Endothelial cell of umbilical vein (primary cell): Measurements from ENCODE around the gene BZW2. TPM values are rescaled to one million over a fixed set of nuclear protein-coding genes. Genes with fewer than 3 reads are reported as not detected.

Experiments used
- BruUV-seq: library from RNA; stranded (reverse); fragments of 400-500 nt; replicated peaks from 2 replicates; lab custom pipeline; 2021; lab: Mats Ljungman, UMichigan
- CTCF ChIA-PET: fragments of 300-600, 350-600 bp; sonication (Branson Sonifier 250); formaldehyde crosslinking; loops from one replicate; lab custom pipeline; 2021; ENCODE audit warnings: antibody characterized with exemption, inconsistent platforms; lab: Charles Lee
- POLR2A ChIA-PET: fragments of 300-600, 350-600 bp; sonication (Branson Sonifier 250); formaldehyde crosslinking; loops from one replicate; lab custom pipeline; 2021; ENCODE audit warnings: antibody characterized with exemption, inconsistent platforms; lab: Charles Lee
- DNase-seq: peaks from one replicate; pipeline ENCODE4 v3.0.0-alpha.2; 2011; ENCODE audit warnings: low read depth, low spot score
- FAIRE-seq: peaks from 2 replicates; lab custom pipeline; 2011; peaks lifted over from hg19 to GRCh38; lab: Jason Lieb, UNC
- H2AFZ ChIP-seq: 2 replicates; pipeline ENCODE4 v1.6.0; 2012; ENCODE audit warnings: low read depth, low read length, control low read depth, inconsistent platforms
- H3K27ac ChIP-seq: 2 replicates; pipeline ENCODE4 v1.5.1; 2011; ENCODE audit warnings: low read depth, mild to moderate bottlenecking, control low read depth, low read length, moderate library complexity; ENCODE audit not compliant: insufficient read depth
- H3K27me3 ChIP-seq, 2 experiments: 2 replicates each; pipeline versions ENCODE4 v1.6.0 to v1.6.1; 2011; ENCODE audit warnings: low read length in 2 of 2, mixed read lengths in 1 of 2; ENCODE audit not compliant: control insufficient read depth in 2 of 2, insufficient read depth in 2 of 2
- H3K36me3 ChIP-seq, 2 experiments: 2 replicates in 1 of 2; 3 replicates in 1 of 2; pipeline ENCODE4 v1.5.1; 2011; ENCODE audit warnings: low read length in 2 of 2, mild to moderate bottlenecking in 1 of 2, moderate library complexity in 1 of 2; ENCODE audit not compliant: control insufficient read depth in 2 of 2, insufficient read depth in 2 of 2; ENCODE audit errors: extremely low read depth in 1 of 2
- H3K4me1 ChIP-seq: 3 replicates; pipeline ENCODE4 v1.5.1; 2011; ENCODE audit warnings: mild to moderate bottlenecking, low read length; ENCODE audit not compliant: control insufficient read depth, insufficient read depth; ENCODE audit errors: extremely low read depth
- H3K4me2 ChIP-seq: 2 replicates; pipeline ENCODE4 v1.6.1; 2011; ENCODE audit warnings: low read length, control low read depth, mixed read lengths; ENCODE audit not compliant: insufficient read depth
- H3K4me3 ChIP-seq, 3 experiments: fragments of 200-600 bp in 1 of 3; sonication (generic), shearing (Covaris generic) in 1 of 3; replicated peaks in 1 of 3; 2 replicates each; pipeline ENCODE4 v1.5.1; 2011 to 2016; ENCODE audit warnings: control low read depth in 3 of 3, low read length in 3 of 3, mild to moderate bottlenecking in 2 of 3, inconsistent platforms in 1 of 3, low read depth in 1 of 3, moderate library complexity in 1 of 3; ENCODE audit not compliant: insufficient read depth in 1 of 3
- H3K79me2 ChIP-seq: 2 replicates; pipeline ENCODE4 v1.6.0; 2012; ENCODE audit warnings: low read length, inconsistent platforms; ENCODE audit not compliant: control insufficient read depth, insufficient read depth
- H3K9ac ChIP-seq: replicated peaks from 2 replicates; pipeline ENCODE3; 2011; ENCODE audit warnings: low read length, control low read depth; ENCODE audit not compliant: insufficient read depth; ENCODE audit errors: extremely low read depth
- H3K9me1 ChIP-seq: replicated peaks from 3 replicates; pipeline ENCODE4 v1.6.0; 2011; ENCODE audit warnings: mild to moderate bottlenecking, low read length; ENCODE audit not compliant: control insufficient read depth, insufficient read depth; ENCODE audit errors: extremely low read depth
- H3K9me3 ChIP-seq: replicated peaks from 2 replicates; pipeline ENCODE4 v1.5.1; 2012; ENCODE audit warnings: low read length, inconsistent platforms; ENCODE audit not compliant: control insufficient read depth, insufficient read depth
- H4K20me1 ChIP-seq: replicated peaks from 2 replicates; pipeline ENCODE3; 2011; ENCODE audit warnings: mild to moderate bottlenecking, low read length; ENCODE audit not compliant: control insufficient read depth, insufficient read depth; ENCODE audit errors: extremely low read depth
- EZH2 ChIP-seq: IDR thresholded peaks from 2 replicates; pipeline ENCODE4 v1.6.1; 2012; ENCODE audit warnings: borderline replicate concordance, low read depth, mild to moderate bottlenecking, moderate library complexity, low read length, inconsistent platforms; ENCODE audit not compliant: severe bottlenecking
- FOS ChIP-seq: IDR thresholded peaks from 2 replicates; pipeline ENCODE4 v1.6.1; 2011; ENCODE audit warnings: mild to moderate bottlenecking, low read length, moderate library complexity, borderline replicate concordance; ENCODE audit not compliant: insufficient read depth
- GATA2 ChIP-seq: IDR thresholded peaks from 2 replicates; pipeline ENCODE4 v1.7.0; 2011; ENCODE audit warnings: low read depth, mild to moderate bottlenecking, moderate library complexity, mixed read lengths, low read length; ENCODE audit not compliant: insufficient read length, insufficient read depth
- JUN ChIP-seq: IDR thresholded peaks from 2 replicates; pipeline ENCODE4 v1.6.1; 2011; ENCODE audit warnings: borderline replicate concordance, low read depth; ENCODE audit not compliant: insufficient read length, insufficient read depth
- MAX ChIP-seq: IDR thresholded peaks from 2 replicates; pipeline ENCODE4 v1.6.1; 2011; ENCODE audit not compliant: insufficient read depth, insufficient read length
- MYC ChIP-seq: IDR thresholded peaks from one replicate; pipeline ENCODE4 v1.6.1; 2011; ENCODE audit warnings: mild to moderate bottlenecking, low read depth, low read length
- POLR2A ChIP-seq: IDR thresholded peaks from 2 replicates; pipeline ENCODE4 v1.6.1; 2012; ENCODE audit warnings: low read depth, mild to moderate bottlenecking, control low read depth, low read length
- POLR2AphosphoS5 ChIP-seq: IDR thresholded peaks from 2 replicates; pipeline ENCODE4 v1.6.1; 2012; ENCODE audit warnings: low read depth, mild to moderate bottlenecking, control low read depth, low read length, moderate library complexity; ENCODE audit not compliant: insufficient read depth
- dilution Hi-C: fragments of 300-500 bp; cut with MboI; formaldehyde crosslinking; loops from one replicate; pipeline ENCODE4 v1.15.0; 2019; ENCODE audit warnings: low sequenced_read_pairs; ENCODE audit not compliant: extremely low pct_ligation_motif_present
- intact Hi-C: fragments of 100-400 bp; cut with micrococcal nuclease; formaldehyde crosslinking; loops from one replicate; pipeline ENCODE4 v1.10.0; 2022
- polyA plus RNA-seq, 4 experiments: library from polyadenylated mRNA; depleted of rRNA in 3 of 4; stranded (reverse) in 3 of 4; unstranded in 1 of 4; fragments of >200 nt; gene quantifications; 2 replicates each; pipeline versions ENCODE4 v1.2.1 to v1.2.3, GENCODE V29; 2011 to 2012; ENCODE audit warnings: missing spikeins in 1 of 4
- total RNA-seq: library from RNA; stranded (reverse); gene quantifications from 2 replicates; pipeline ENCODE4 v1.2.3, GENCODE V29; 2021
- TF ChIP-seq, protein P1 (sequence below), 2 donors: IDR thresholded peaks; 1 replicate in 1 of 2; 2 replicates in 1 of 2; pipeline ENCODE4 v1.5.1; 2011; ENCODE audit warnings: low read length in 2 of 2, mild to moderate bottlenecking in 2 of 2, moderate library complexity in 2 of 2, control low read depth in 1 of 2, inconsistent platforms in 1 of 2, low read depth in 1 of 2; ENCODE audit not compliant: insufficient read depth in 1 of 2; ENCODE audit errors: extremely low read depth in 1 of 2

The BZW2 gene
- total and polyA plus RNA-seq, 2 donors (not counting 3 experiments of a cell fraction or from before 2014, with no cell fraction given): 39.7 to 106 TPM

- Histone ChIP-seq H3K4me3 (peak overlapping the region in 2 of 3 experiments; percentile 11 to 14), H3K27ac (peak overlapping the region; percentile 40), H3K27me3 (no peaks in the 10 kb centered on the region), H3K9me1 (no peaks in the 10 kb centered on the region), H3K4me1 (peaks cover 61% of the 10 kb centered on the region), H4K20me1 (no peaks in the 10 kb centered on the region), H3K9ac (peak overlapping the region; percentile 26), H3K4me2 (peak overlapping the region; percentile 95), H2AFZ (no peak overlapping the region), H3K79me2 (peaks cover 77% of the 10 kb centered on the region), H3K36me3 (no peaks in the 10 kb centered on the region), H3K9me3 (no peaks in the 10 kb centered on the region)
- TF ChIP-seq MYC: no peak
- TF ChIP-seq, protein P1, sequence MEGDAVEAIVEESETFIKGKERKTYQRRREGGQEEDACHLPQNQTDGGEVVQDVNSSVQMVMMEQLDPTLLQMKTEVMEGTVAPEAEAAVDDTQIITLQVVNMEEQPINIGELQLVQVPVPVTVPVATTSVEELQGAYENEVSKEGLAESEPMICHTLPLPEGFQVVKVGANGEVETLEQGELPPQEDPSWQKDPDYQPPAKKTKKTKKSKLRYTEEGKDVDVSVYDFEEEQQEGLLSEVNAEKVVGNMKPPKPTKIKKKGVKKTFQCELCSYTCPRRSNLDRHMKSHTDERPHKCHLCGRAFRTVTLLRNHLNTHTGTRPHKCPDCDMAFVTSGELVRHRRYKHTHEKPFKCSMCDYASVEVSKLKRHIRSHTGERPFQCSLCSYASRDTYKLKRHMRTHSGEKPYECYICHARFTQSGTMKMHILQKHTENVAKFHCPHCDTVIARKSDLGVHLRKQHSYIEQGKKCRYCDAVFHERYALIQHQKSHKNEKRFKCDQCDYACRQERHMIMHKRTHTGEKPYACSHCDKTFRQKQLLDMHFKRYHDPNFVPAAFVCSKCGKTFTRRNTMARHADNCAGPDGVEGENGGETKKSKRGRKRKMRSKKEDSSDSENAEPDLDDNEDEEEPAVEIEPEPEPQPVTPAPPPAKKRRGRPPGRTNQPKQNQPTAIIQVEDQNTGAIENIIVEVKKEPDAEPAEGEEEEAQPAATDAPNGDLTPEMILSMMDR (IDR thresholded peaks at IDR 0.05; ENCODE audit: extremely low read depth in 1 of 2, insufficient read depth in 1 of 2, low read depth in 1 of 2, low read length in 2 of 2): no peak
- no peak for TF ChIP-seq EZH2
- TF ChIP-seq JUN: no peak
- TF ChIP-seq FOS: no peak
- no peak for TF ChIP-seq POLR2AphosphoS5
- no peak for TF ChIP-seq POLR2A
- TF ChIP-seq GATA2: no peak
- TF ChIP-seq MAX: no peak
- intact Hi-C loops (loop anchor here (5.0 kb wide), 3 partner anchors 104 to 961 kb away; partner anchors contain the start of genes MEOX2 and TSPAN13), dilution Hi-C loops (no loop called here)
- no TSS peak for BruUV-seq
- FAIRE-seq (peak; percentile 67), DNase-seq (peak; percentile 69)
- CTCF ChIA-PET: interaction anchor here (1.1 kb wide), 2 partner anchors 10 to 15 kb away, joined by 3 to 4 read pairs; no protein-coding TSS in a partner anchor
- POLR2A ChIA-PET: no interaction called here
Measured at GRCh38 chr7:16648551-16648950, 2.6 kb downstream of the BZW2 start.
